Measurements from ENCODE around the gene EMC8.

The EMC8 gene

DNA sequence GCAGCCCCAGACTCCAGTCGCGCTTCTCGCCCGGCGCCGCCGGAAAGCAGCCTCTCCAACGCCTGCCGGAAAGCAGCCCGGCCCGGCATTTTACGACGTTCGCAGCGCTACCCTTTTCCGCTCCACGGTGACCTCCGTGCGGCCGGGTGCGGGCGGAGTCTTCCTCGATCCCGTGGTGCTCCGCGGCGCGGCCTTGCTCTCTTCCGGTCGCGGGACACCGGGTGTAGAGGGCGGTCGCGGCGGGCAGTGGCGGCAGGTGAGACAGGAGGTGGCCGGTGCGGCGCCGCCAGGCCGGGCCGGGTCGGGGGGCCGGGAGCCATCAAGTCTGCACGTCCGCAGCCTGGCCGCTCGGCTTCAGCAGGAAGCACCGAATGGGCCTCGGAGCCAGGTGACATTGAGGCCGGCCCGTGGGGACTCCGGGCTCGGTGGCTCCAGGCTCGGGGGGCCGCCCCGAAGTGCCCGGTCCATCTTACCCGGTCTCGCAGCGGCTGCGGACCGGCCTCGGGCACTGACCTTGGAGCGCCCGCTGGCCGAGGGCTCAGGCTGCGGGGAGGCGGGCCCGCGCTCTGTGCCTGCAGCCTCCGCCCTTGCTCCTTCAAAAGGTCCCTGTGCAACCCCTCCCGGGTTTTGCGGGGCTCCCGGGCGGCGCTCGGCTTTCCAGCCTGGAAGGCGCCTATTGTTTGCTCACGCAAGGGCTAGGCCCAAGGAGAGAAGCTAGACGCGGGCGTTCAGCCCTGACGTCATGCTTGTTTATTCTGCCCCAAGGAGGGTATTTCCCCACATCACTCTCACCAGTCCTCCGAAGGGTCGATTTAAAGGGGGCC, at the start of gene EMC8, which contains the start of gene COX4I1:
Gene EMC8, minus strand, starts transcription at position 48 of the 824 bp plus-strand sequence. CDS start 249 bp downstream, outside the sequence.
Gene COX4I1, plus strand, starts transcription at position 199 of the 824 bp plus-strand sequence. CDS start 1,511 bp downstream, outside the sequence.
- H3K36me3 ChIP-seq (ENCODE audit: control insufficient read depth in 5 of 5, insufficient read depth in 5 of 5, low read length in 5 of 5) = peaks cover 18 to 55% (median 49%) of the 10 kb centered on the region in 5 donors
- H3K9me3 ChIP-seq (ENCODE audit: control insufficient read depth in 5 of 5, low read length in 5 of 5) = no peaks in the 10 kb centered on the region
- peaks cover 6 to 53% (median 31%) of the 10 kb centered on the region in 5 donors for H3K4me1 ChIP-seq (ENCODE audit: control insufficient read depth in 5 of 5, insufficient read depth in 5 of 5, low read length in 5 of 5)
- H3K27me3 ChIP-seq (ENCODE audit: control insufficient read depth in 5 of 5, insufficient read depth in 4 of 5, low read length in 5 of 5) = no peaks in the 10 kb centered on the region
- peak within 1 kb of the TSS; percentile 85 for H3K27ac ChIP-seq (ENCODE audit: low read depth, low read length)
- H3K9ac ChIP-seq (ENCODE audit: low read length in 5 of 5) = peak within 1 kb of the TSS; percentile 94 to 98 (median 96)
- H3K4me3 ChIP-seq (ENCODE audit: low read depth in 1 of 5, low read length in 5 of 5) = peak within 1 kb of the TSS; percentile 78 to 97 (median 84)

DNA sequence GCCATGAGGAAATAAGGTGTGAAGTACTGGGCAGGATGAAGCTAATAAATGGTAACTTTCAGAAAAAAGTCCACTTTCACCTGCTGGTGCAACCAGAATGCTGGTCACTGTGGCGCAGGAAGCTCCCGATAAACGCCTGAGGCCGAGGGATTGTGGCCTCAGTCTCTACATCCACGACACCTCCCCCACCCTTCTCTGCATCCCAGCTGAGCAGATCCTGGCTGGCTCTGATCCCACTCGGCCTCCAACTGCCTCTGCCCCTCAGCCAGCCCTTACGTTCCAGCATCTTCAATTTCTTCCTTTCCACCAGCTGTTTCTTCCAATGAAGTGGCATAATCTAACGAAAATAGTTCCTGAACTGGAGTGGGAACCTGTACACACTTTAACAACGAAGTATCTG, 49.6 kb upstream of the EMC8 start:
- H3K36me3 ChIP-seq (ENCODE audit: control insufficient read depth in 5 of 5, insufficient read depth in 5 of 5, low read length in 5 of 5) = no peaks in the 10 kb centered on the region
- no peak overlapping the region for H3K27ac ChIP-seq (ENCODE audit: low read depth, low read length)
- H3K4me3 ChIP-seq (ENCODE audit: low read depth in 1 of 5, low read length in 5 of 5) = no peak overlapping the region
- H3K27me3 ChIP-seq (ENCODE audit: control insufficient read depth in 5 of 5, insufficient read depth in 4 of 5, low read length in 5 of 5) = peaks cover 0 to 14% (median 13%) of the 10 kb centered on the region in 5 donors
- H3K9ac ChIP-seq (ENCODE audit: low read length in 5 of 5) = no peak overlapping the region
- peaks cover 0 to 19% (median 0%) of the 10 kb centered on the region in 5 donors for H3K4me1 ChIP-seq (ENCODE audit: control insufficient read depth in 5 of 5, insufficient read depth in 5 of 5, low read length in 5 of 5)
- peaks cover 0 to 1% (median 0%) of the 10 kb centered on the region in 5 donors for H3K9me3 ChIP-seq (ENCODE audit: control insufficient read depth in 5 of 5, low read length in 5 of 5)

DNA sequence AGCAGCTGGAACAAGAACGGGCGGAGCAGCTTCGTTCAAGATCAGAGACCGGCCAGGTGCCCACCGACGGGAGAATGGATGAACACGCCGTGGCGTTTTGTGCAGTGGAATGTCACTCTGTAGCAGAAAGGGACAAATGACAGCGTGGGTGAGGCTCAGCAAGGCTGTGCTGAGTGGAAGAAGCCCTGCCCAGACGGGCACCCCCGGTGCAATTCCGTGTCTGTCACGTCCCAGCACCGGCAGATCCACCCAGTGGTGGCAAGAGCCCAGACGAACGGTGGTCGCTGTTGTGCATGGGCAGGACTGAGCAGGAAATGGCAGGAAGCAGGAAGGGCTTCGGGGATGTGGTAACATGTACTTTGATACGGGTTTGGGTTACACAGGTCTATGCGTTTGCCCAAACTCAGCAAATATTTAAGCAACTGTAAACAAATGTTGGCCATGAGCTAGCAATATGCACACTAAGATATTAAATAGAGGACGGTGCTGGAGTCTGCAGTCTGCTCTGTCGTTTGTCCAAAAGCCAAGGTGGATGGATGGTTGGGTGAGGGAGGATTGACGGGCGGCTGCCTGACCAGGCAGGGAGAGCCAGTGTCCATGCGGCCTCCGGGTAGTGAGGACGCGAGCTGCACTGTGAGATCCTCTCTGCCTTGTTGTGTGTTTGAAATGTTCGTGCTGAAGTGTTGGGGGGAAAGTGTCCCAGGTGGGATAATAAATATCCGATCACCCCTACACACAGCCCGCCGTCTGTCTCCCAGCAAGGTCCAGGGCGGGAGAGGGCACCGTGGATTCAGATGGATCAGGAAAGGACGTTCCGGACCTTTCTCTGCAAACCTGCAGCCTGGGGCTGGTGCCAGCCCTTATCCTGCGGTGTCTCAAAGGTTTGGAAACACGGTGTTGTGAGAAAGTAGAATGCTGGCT, 48.6 kb upstream of the EMC8 start:
- Histone ChIP-seq H3K4me1 (ENCODE audit: control insufficient read depth in 5 of 5, insufficient read depth in 5 of 5, low read length in 5 of 5) (peaks cover 0 to 14% (median 0%) of the 10 kb centered on the region in 5 donors), H3K4me3 (ENCODE audit: low read depth in 1 of 5, low read length in 5 of 5) (no peak overlapping the region), H3K27me3 (ENCODE audit: control insufficient read depth in 5 of 5, insufficient read depth in 4 of 5, low read length in 5 of 5) (peaks cover 0 to 14% (median 13%) of the 10 kb centered on the region in 5 donors), H3K27ac (ENCODE audit: low read depth, low read length) (no peak overlapping the region), H3K9ac (ENCODE audit: low read length in 5 of 5) (no peak overlapping the region), H3K36me3 (ENCODE audit: control insufficient read depth in 5 of 5, insufficient read depth in 5 of 5, low read length in 5 of 5) (no peaks in the 10 kb centered on the region), H3K9me3 (ENCODE audit: control insufficient read depth in 5 of 5, low read length in 5 of 5) (peaks cover 0 to 6% (median 1%) of the 10 kb centered on the region in 5 donors)

DNA sequence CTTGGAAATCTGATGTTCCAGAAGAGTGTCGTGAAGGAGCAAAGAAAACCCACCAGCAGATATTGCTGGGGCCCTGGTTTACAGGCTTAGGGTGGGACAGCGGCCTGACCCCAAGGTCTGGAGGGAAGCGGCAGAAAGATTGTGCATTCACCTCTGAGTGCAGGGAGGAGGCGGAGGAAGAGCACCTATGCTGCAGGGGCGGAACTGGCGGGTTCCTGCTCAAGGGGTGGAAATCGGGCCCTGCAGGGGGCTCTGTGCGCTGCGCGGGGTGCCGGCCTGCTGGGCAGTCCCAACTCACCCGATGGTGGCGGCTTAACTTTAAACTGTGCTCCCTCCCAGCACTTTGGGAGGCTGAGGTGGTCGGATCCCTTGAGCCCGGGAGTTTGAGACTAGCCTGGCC, 47.7 kb upstream of the EMC8 start:
- no peak overlapping the region for H3K9ac ChIP-seq (ENCODE audit: low read length in 5 of 5)
- H3K9me3 ChIP-seq (ENCODE audit: control insufficient read depth in 5 of 5, low read length in 5 of 5) = peaks cover 0 to 12% (median 7%) of the 10 kb centered on the region in 5 donors
- H3K27me3 ChIP-seq (ENCODE audit: control insufficient read depth in 5 of 5, insufficient read depth in 4 of 5, low read length in 5 of 5) = peaks cover 0 to 14% (median 13%) of the 10 kb centered on the region in 5 donors
- no peak overlapping the region for H3K4me3 ChIP-seq (ENCODE audit: low read depth in 1 of 5, low read length in 5 of 5)
- no peak overlapping the region for H3K27ac ChIP-seq (ENCODE audit: low read depth, low read length)
- H3K36me3 ChIP-seq (ENCODE audit: control insufficient read depth in 5 of 5, insufficient read depth in 5 of 5, low read length in 5 of 5) = no peaks in the 10 kb centered on the region
- H3K4me1 ChIP-seq (ENCODE audit: control insufficient read depth in 5 of 5, insufficient read depth in 5 of 5, low read length in 5 of 5) = peaks cover 0 to 9% (median 0%) of the 10 kb centered on the region in 5 donors

DNA sequence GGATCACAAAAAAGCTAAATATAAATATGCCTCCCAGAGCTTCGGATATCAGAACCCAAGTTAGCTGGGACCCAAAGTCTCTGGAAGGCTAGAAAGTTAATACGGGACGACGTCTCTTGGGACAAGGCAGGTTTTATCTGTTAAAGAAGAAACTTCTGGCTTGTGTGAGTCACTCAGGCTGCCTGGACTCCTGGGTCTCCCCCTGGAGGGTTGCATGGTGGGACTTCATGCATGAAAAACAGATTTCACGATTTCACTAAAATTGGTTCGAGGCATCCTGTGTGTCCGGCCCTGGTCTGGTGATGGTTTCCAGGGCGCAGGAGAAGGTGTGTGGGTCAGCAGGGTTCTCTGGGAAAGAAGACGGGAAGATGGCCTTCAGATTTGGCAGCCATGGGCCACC, 47.1 kb upstream of the EMC8 start:
- Histone ChIP-seq H3K4me3 (ENCODE audit: low read depth in 1 of 5, low read length in 5 of 5) (no peak overlapping the region), H3K4me1 (ENCODE audit: control insufficient read depth in 5 of 5, insufficient read depth in 5 of 5, low read length in 5 of 5) (peaks cover 0 to 9% (median 0%) of the 10 kb centered on the region in 5 donors), H3K27me3 (ENCODE audit: control insufficient read depth in 5 of 5, insufficient read depth in 4 of 5, low read length in 5 of 5) (peaks cover 0 to 14% (median 13%) of the 10 kb centered on the region in 5 donors), H3K27ac (ENCODE audit: low read depth, low read length) (no peak overlapping the region), H3K36me3 (ENCODE audit: control insufficient read depth in 5 of 5, insufficient read depth in 5 of 5, low read length in 5 of 5) (no peaks in the 10 kb centered on the region), H3K9ac (ENCODE audit: low read length in 5 of 5) (no peak overlapping the region), H3K9me3 (ENCODE audit: control insufficient read depth in 5 of 5, low read length in 5 of 5) (peaks cover 0 to 12% (median 7%) of the 10 kb centered on the region in 5 donors)

DNA sequence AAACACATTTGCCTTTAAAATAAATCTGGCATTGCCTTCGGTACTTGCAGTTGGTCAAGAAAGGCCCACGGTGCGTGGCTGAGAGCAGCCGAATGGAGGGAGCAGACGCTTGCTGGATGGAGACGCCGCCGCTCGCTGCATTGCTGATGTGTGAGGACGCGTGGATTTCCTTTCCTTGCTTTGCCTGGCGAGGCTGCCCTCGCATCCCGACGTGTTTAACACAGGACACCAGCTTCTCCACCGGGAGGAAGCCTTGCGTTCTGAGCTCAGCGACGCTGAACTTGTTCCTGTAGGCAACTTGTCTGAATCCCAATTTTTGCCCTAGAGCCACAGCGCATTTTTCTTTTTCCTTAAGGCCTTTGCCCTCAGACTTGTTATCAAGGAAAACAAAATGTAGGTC, 45.9 kb upstream of the EMC8 start:
- Histone ChIP-seq H3K9me3 (ENCODE audit: control insufficient read depth in 5 of 5, low read length in 5 of 5) (peaks cover 0 to 12% (median 7%) of the 10 kb centered on the region in 5 donors), H3K9ac (ENCODE audit: low read length in 5 of 5) (no peak overlapping the region), H3K4me3 (ENCODE audit: low read depth in 1 of 5, low read length in 5 of 5) (no peak overlapping the region), H3K36me3 (ENCODE audit: control insufficient read depth in 5 of 5, insufficient read depth in 5 of 5, low read length in 5 of 5) (no peaks in the 10 kb centered on the region), H3K4me1 (ENCODE audit: control insufficient read depth in 5 of 5, insufficient read depth in 5 of 5, low read length in 5 of 5) (peaks cover 0 to 6% (median 3%) of the 10 kb centered on the region in 5 donors), H3K27me3 (ENCODE audit: control insufficient read depth in 5 of 5, insufficient read depth in 4 of 5, low read length in 5 of 5) (peaks cover 0 to 17% (median 13%) of the 10 kb centered on the region in 5 donors), H3K27ac (ENCODE audit: low read depth, low read length) (no peak overlapping the region)

DNA sequence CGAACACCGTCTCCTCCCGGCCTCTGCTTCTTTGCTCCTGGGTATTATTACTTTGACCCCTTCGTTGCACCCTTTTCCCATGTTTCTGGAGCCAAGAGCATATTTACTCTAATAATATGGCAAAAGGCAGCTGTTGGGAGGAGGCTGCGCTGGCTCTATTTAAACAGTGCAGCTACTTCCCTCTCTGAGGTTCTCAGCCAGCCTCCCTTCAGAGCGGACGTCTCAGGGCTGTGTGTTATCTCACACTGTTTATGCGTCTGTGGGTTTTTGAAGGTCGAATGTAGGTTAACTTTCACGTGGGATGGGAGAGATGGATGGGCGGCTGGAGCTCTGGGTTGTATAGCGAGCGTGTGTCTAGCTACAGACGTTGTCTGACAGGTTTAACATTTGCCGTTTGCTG, 45.4 kb upstream of the EMC8 start:
- H3K4me1 ChIP-seq (ENCODE audit: control insufficient read depth in 5 of 5, insufficient read depth in 5 of 5, low read length in 5 of 5) = peaks cover 0 to 10% (median 3%) of the 10 kb centered on the region in 5 donors
- no peaks in the 10 kb centered on the region for H3K36me3 ChIP-seq (ENCODE audit: control insufficient read depth in 5 of 5, insufficient read depth in 5 of 5, low read length in 5 of 5)
- peaks cover 0 to 12% (median 7%) of the 10 kb centered on the region in 5 donors for H3K9me3 ChIP-seq (ENCODE audit: control insufficient read depth in 5 of 5, low read length in 5 of 5)
- H3K27me3 ChIP-seq (ENCODE audit: control insufficient read depth in 5 of 5, insufficient read depth in 4 of 5, low read length in 5 of 5) = peaks cover 0 to 19% (median 13%) of the 10 kb centered on the region in 5 donors
- no peak overlapping the region for H3K4me3 ChIP-seq (ENCODE audit: low read depth in 1 of 5, low read length in 5 of 5)
- H3K27ac ChIP-seq (ENCODE audit: low read depth, low read length) = no peak overlapping the region
- H3K9ac ChIP-seq (ENCODE audit: low read length in 5 of 5) = no peak overlapping the region

DNA sequence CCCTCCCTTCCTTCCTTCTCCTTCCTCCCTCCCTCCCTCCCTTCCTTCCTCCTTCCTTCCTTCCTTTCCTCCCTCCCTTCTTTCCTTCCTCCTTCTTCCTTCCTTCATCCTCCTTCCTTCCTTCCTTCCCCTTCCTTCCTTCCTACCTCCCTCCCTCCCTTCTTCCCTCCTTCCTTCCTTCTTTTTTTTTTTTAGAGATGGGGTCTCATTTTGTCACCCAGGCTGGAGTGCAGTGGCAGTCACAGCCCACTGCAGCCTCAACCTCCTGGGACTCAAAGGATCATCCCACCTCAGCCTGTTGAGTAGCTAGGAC, 44.8 kb upstream of the EMC8 start:
- H3K9me3 ChIP-seq (ENCODE audit: control insufficient read depth in 5 of 5, low read length in 5 of 5) = peaks cover 0 to 12% (median 7%) of the 10 kb centered on the region in 5 donors
- no peak overlapping the region for H3K9ac ChIP-seq (ENCODE audit: low read length in 5 of 5)
- no peaks in the 10 kb centered on the region for H3K36me3 ChIP-seq (ENCODE audit: control insufficient read depth in 5 of 5, insufficient read depth in 5 of 5, low read length in 5 of 5)
- H3K27ac ChIP-seq (ENCODE audit: low read depth, low read length) = no peak overlapping the region
- H3K27me3 ChIP-seq (ENCODE audit: control insufficient read depth in 5 of 5, insufficient read depth in 4 of 5, low read length in 5 of 5) = peaks cover 0 to 22% (median 14%) of the 10 kb centered on the region in 5 donors
- peaks cover 0 to 16% (median 5%) of the 10 kb centered on the region in 5 donors for H3K4me1 ChIP-seq (ENCODE audit: control insufficient read depth in 5 of 5, insufficient read depth in 5 of 5, low read length in 5 of 5)
- H3K4me3 ChIP-seq (ENCODE audit: low read depth in 1 of 5, low read length in 5 of 5) = no peak overlapping the region

DNA sequence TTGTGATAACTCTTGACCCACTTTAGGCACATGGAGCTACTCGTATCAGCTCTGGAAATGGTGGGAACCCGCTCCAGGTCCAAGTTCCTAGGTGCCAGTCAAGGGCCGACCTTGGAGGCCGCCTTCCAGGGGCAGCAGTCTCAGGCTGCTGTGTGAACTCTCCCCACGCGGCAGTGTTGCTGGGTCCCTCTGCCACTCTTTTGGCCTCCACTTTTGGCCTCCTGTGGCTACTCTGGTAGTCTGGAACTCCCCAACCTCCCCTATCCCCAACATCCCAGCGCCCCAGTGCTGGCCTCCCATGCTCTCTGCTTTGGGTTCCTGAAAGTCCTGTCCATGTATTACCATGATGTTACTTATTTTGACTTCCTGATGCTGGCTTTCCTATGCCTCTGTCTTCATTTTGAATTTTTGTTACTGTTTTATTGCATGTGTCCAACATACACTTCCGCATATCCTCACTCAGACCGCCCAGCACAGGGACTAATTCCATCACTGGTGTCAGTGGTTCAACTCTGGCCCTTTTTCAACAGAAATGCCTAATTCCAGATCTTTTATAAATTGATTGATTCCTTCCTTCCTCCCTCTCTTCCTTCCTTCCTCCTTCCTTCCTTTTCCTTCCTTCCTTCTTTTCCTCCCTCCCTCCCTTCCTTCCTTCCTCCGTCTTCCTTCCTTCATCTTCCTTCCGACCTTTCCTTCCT, 44.3 kb upstream of the EMC8 start:
- no peak overlapping the region for H3K9ac ChIP-seq (ENCODE audit: low read length in 5 of 5)
- H3K27me3 ChIP-seq (ENCODE audit: control insufficient read depth in 5 of 5, insufficient read depth in 4 of 5, low read length in 5 of 5) = peaks cover 0 to 24% (median 17%) of the 10 kb centered on the region in 5 donors
- H3K27ac ChIP-seq (ENCODE audit: low read depth, low read length) = no peak overlapping the region
- H3K36me3 ChIP-seq (ENCODE audit: control insufficient read depth in 5 of 5, insufficient read depth in 5 of 5, low read length in 5 of 5) = no peaks in the 10 kb centered on the region
- peaks cover 0 to 12% (median 7%) of the 10 kb centered on the region in 5 donors for H3K9me3 ChIP-seq (ENCODE audit: control insufficient read depth in 5 of 5, low read length in 5 of 5)
- H3K4me1 ChIP-seq (ENCODE audit: control insufficient read depth in 5 of 5, insufficient read depth in 5 of 5, low read length in 5 of 5) = peaks cover 0 to 21% (median 5%) of the 10 kb centered on the region in 5 donors
- H3K4me3 ChIP-seq (ENCODE audit: low read depth in 1 of 5, low read length in 5 of 5) = no peak overlapping the region
